Breast epithelium (tissue), 4 donors: ENCODE results near the gene SH3BP4. TPM values are rescaled to one million over a fixed set of nuclear protein-coding genes. Genes with fewer than 3 reads are reported as not detected.

Experiments used
- DNase-seq, 2 donors: peaks; one replicate each; pipeline ENCODE4 v3.0.0-alpha.2; 2019; ENCODE audit warnings: low spot score in 2 of 2
- H3K27ac ChIP-seq, 2 donors: fragments of 200-600 bp; sonication (generic) in 1 of 2; one replicate each; pipeline ENCODE4 v1.5.1; 2016 to 2019; ENCODE audit warnings: mild to moderate bottlenecking in 1 of 2
- H3K27me3 ChIP-seq, 2 donors: fragments of 200-600 bp; sonication (generic) in 1 of 2; one replicate each; pipeline versions ENCODE4 v1.5.1 to v1.6.0; 2017 to 2019; ENCODE audit warnings: control low read depth in 1 of 2, mild to moderate bottlenecking in 1 of 2
- H3K36me3 ChIP-seq: fragments of 200-600 bp; one replicate; pipeline ENCODE4 v1.5.1; 2019
- H3K4me1 ChIP-seq, 2 donors: fragments of 200-600 bp; sonication (generic); one replicate each; pipeline ENCODE4 v1.5.1; 2016 to 2019; ENCODE audit warnings: control low read depth in 1 of 2
- H3K4me3 ChIP-seq, 3 donors: fragments of 200-600 bp; sonication (generic); 1 replicate in 2 of 3; 2 replicates in 1 of 3; pipeline ENCODE4 v1.5.1; 2016 to 2019; ENCODE audit warnings: mild to moderate bottlenecking in 3 of 3, moderate library complexity in 2 of 3
- H3K9me3 ChIP-seq, 2 donors: fragments of 200-600 bp; sonication (generic) in 1 of 2; one replicate each; pipeline ENCODE4 v1.5.1; 2016 to 2019; ENCODE audit warnings: control low read depth in 1 of 2
- CTCF ChIP-seq, 3 donors: fragments of 450-650 bp; IDR thresholded peaks; one replicate each; pipeline ENCODE4 v1.5.1; 2016 to 2017; ENCODE audit warnings: antibody characterized with exemption in 3 of 3, mild to moderate bottlenecking in 3 of 3, moderate library complexity in 3 of 3
- POLR2A ChIP-seq: fragments of 450-650 bp; IDR thresholded peaks from one replicate; pipeline ENCODE4 v1.6.1; 2016; ENCODE audit warnings: antibody characterized with exemption, mild to moderate bottlenecking, moderate library complexity
- POLR2AphosphoS5 ChIP-seq, 3 donors: sonication (generic); formaldehyde crosslinking; IDR thresholded peaks; one replicate each; pipeline ENCODE4 v1.6.1; 2017; ENCODE audit warnings: antibody characterized with exemption in 3 of 3
- intact Hi-C: fragments of 100-400 bp; cut with DNase I; formaldehyde crosslinking; loops from one replicate; pipeline ENCODE4 v1.15.1; 2023; ENCODE audit warnings: low total_unique reads
- total RNA-seq, 3 donors: library from RNA; depleted of rRNA; stranded (reverse); fragments of >200 nt; gene quantifications; one replicate each; pipeline ENCODE4 v1.1.0, GENCODE V29; 2016

Gene SH3BP4
- total RNA-seq, 3 donors from 2014 or later = 28.5 to 73.6 (median 44.2) TPM

GRCh38 chr2:234992624-234993349, 41.0 kb downstream of the SH3BP4 start:
- no peak for DNase-seq
- Histone ChIP-seq H3K9me3 (no peaks in the 10 kb centered on the region), H3K36me3 (no peaks in the 10 kb centered on the region), H3K4me3 (no peak overlapping the region), H3K27ac (no peak overlapping the region), H3K27me3 (no peaks in the 10 kb centered on the region), H3K4me1 (peaks cover 0 to 6% of the 10 kb centered on the region in 2 donors)
- intact Hi-C loops = no loop called here
- TF ChIP-seq POLR2AphosphoS5 (IDR thresholded peaks at IDR 0.05) = no peak

- TF ChIP-seq POLR2AphosphoS5 (IDR thresholded peaks at IDR 0.05) (no peak), CTCF (IDR thresholded peaks at IDR 0.05) (no peak), POLR2A (no peak)
- intact Hi-C loops = no loop called here
- Histone ChIP-seq H3K4me3 (no peak overlapping the region), H3K27me3 (no peaks in the 10 kb centered on the region), H3K9me3 (no peaks in the 10 kb centered on the region), H3K4me1 (peaks cover 0 to 6% of the 10 kb centered on the region in 2 donors), H3K27ac (no peak overlapping the region), H3K36me3 (no peaks in the 10 kb centered on the region)
- no peak for DNase-seq
These were observed 41.7 kb downstream of the SH3BP4 start for GRCh38 chr2:234993541-234993981.

- intact Hi-C loops = no loop called here
- peaks cover 0 to 3% of the 10 kb centered on the region in 2 donors for H3K4me1 ChIP-seq
- H3K4me3 ChIP-seq = no peak overlapping the region
- TF ChIP-seq POLR2AphosphoS5 (IDR thresholded peaks at IDR 0.05) (no peak), CTCF (IDR thresholded peaks at IDR 0.05) (no peak), POLR2A (no peak)
- no peaks in the 10 kb centered on the region for H3K36me3 ChIP-seq
- H3K27me3 ChIP-seq = no peaks in the 10 kb centered on the region
- peak overlapping the region; percentile 45 to 80 for H3K27ac ChIP-seq
- no peak for DNase-seq
- no peaks in the 10 kb centered on the region for H3K9me3 ChIP-seq
These were observed 42.9 kb downstream of the SH3BP4 start for GRCh38 chr2:234994438-234995321.

GRCh38 chr2:234995332-234996068, 43.7 kb downstream of the SH3BP4 start:
- Histone ChIP-seq H3K4me3 (no peak overlapping the region), H3K27me3 (no peaks in the 10 kb centered on the region), H3K4me1 (no peaks in the 10 kb centered on the region), H3K36me3 (no peaks in the 10 kb centered on the region), H3K9me3 (no peaks in the 10 kb centered on the region), H3K27ac (peak overlapping the region; percentile 45 to 80)
- peak in 1 of 2 donors; percentile 84 for DNase-seq
- intact Hi-C loops = no loop called here
- no peak for TF ChIP-seq CTCF (IDR thresholded peaks at IDR 0.05)
- peak in 2 of 3 donors; percentile 25 to 26 for TF ChIP-seq POLR2AphosphoS5 (IDR thresholded peaks at IDR 0.05)
- TF ChIP-seq POLR2A = no peak
